ENCODE measurements around the gene DRG2.

The DRG2 gene

GRCh38 chr17:18116078-18116477 is 28.3 kb downstream of the DRG2 start:
- no peak for DNase-seq (ENCODE audit: low read depth)
- TF ChIP-seq, protein P1, sequence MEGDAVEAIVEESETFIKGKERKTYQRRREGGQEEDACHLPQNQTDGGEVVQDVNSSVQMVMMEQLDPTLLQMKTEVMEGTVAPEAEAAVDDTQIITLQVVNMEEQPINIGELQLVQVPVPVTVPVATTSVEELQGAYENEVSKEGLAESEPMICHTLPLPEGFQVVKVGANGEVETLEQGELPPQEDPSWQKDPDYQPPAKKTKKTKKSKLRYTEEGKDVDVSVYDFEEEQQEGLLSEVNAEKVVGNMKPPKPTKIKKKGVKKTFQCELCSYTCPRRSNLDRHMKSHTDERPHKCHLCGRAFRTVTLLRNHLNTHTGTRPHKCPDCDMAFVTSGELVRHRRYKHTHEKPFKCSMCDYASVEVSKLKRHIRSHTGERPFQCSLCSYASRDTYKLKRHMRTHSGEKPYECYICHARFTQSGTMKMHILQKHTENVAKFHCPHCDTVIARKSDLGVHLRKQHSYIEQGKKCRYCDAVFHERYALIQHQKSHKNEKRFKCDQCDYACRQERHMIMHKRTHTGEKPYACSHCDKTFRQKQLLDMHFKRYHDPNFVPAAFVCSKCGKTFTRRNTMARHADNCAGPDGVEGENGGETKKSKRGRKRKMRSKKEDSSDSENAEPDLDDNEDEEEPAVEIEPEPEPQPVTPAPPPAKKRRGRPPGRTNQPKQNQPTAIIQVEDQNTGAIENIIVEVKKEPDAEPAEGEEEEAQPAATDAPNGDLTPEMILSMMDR (conservative IDR thresholded peaks at IDR 0.05; ENCODE audit: low read length), result no peak
- no peak overlapping the region for H3K4me3 ChIP-seq (ENCODE audit: low read length)

GRCh38 chr17:18117533-18117932 is 29.8 kb downstream of the DRG2 start:
- no peak for DNase-seq (ENCODE audit: low read depth)
- no peak overlapping the region for H3K4me3 ChIP-seq (ENCODE audit: low read length)
- TF ChIP-seq, protein P1 (conservative IDR thresholded peaks at IDR 0.05; ENCODE audit: low read length), result no peak

DNA sequence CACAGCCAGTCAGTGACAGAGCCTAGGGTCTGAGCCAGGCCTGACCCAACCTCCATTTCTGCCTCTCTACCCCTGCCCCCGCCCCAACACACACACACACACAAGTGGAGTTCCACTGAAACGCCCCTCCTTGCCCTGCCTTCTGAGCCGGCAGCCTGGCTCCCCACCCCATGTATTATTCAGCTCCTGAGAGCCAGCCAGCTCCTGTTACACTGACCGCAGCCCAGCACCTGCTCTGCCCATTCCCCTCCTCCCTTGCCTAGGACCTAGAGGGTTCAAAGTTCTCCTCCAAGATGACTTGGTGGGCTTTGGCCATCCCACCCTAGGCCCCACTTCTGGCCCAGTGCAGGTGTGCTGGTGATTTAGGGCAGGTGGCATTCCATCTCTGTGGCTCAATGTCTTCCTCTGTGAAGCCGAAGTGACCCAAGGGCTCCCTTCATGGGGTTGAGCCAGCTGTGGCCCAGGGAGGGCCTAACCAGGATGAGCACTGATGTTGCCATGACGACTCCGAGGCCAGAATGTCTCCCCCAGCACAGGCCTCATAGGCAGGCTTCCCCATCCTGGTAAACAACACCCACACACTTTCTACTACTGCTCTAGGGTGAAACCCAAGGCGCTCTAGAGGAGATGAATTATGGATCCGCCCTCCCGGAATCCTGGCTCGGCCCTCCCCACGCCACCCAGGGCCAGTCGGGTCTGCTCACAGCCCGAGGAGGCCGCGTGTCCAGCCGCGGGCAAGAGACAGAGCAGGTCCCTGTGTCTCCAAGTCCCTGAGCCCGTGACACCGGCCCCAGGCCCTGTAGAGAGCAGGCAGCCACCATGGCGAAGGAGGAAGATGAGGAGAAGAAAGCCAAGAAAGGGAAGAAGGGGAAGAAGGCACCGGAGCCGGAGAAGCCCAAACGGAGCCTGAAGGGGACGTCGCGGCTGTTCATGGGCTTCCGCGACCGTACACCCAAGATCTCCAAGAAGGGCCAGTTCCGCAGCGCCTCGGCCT is 30.5 kb downstream of the DRG2 start:
- TF ChIP-seq, protein P1 (conservative IDR thresholded peaks at IDR 0.05; ENCODE audit: low read length), result no peak
- DNase-seq (ENCODE audit: low read depth), result no peak
- H3K4me3 ChIP-seq (ENCODE audit: low read length), result no peak overlapping the region

- no peak overlapping the region for H3K4me3 ChIP-seq (ENCODE audit: low read length)
- DNase-seq (ENCODE audit: low read depth), result no peak
- TF ChIP-seq, protein P1 (conservative IDR thresholded peaks at IDR 0.05; ENCODE audit: low read length), result no peak
Measured at GRCh38 chr17:18119166-18119745, 31.5 kb downstream of the DRG2 start.

GRCh38 chr17:18119938-18120337 is 32.2 kb downstream of the DRG2 start:
- H3K4me3 ChIP-seq (ENCODE audit: low read length), result no peak overlapping the region
- no peak for DNase-seq (ENCODE audit: low read depth)
- TF ChIP-seq, protein P1 (conservative IDR thresholded peaks at IDR 0.05; ENCODE audit: low read length), result no peak

- TF ChIP-seq, protein P1 (conservative IDR thresholded peaks at IDR 0.05; ENCODE audit: low read length), result no peak
- no peak for DNase-seq (ENCODE audit: low read depth)
- no peak overlapping the region for H3K4me3 ChIP-seq (ENCODE audit: low read length)
Measured at GRCh38 chr17:18120461-18121017, 32.8 kb downstream of the DRG2 start.

Measured in AG10803 (cell line).